ENCODE results near the gene BTN1A1.
A peak's percentile ranks its signal among the peaks of the same experiment; 100 is the strongest.
"Not testable (repeated sequence)": the region's sequence is repeated elsewhere in the genome, so short reads cannot be mapped to it uniquely, and the experiment has no call there.

The BTN1A1 gene

DNA sequence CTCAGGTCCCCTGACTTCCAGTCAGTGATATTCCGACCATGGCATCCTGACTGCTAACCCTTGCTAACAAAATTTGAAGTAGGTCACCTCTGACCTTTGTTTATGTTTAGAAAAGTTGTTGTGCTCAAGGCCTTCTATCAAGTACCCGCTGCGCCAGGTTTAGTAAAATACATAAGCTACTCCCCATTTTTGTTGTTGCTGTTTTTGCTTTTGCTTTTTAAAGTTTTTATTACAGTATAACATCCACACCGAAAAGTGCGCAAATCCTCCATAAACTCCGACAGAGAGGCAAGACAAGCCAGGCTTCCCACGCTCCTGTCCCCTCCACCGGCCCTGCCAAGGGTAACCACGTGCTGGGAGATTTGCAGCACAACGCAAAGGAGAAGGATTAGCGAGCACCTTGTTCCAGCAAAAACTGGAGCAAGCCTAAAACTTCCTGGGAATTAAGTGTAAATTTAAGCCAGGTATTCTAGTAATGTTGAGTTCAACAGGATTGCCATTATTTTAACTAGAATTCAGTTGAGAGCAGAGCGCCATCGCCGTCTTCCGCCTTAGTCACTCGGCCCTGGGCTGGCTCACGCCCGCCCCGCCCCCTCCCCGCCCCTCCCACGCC, 20.2 kb downstream of the BTN1A1 start:
- Histone ChIP-seq H3K4me3 (replicated peaks; ENCODE audit: low read depth, low read length) (peak overlapping the region; percentile 55), H3K36me3 (ENCODE audit: control insufficient read depth, insufficient read depth, low read length) (no peaks in the 10 kb centered on the region), H3K27me3 (replicated peaks; ENCODE audit: control insufficient read depth, insufficient read depth, low read length) (no peaks in the 10 kb centered on the region)
- no peak for TF ChIP-seq CTCF (IDR thresholded peaks at IDR 0.05; ENCODE audit: insufficient read depth, low read length, poor library complexity, severe bottlenecking)
- DNase-seq (ENCODE audit: extremely low read depth, insufficient read length), result no peak

- peak; percentile 0 for TF ChIP-seq CTCF (IDR thresholded peaks at IDR 0.05; ENCODE audit: insufficient read depth, low read length, poor library complexity, severe bottlenecking)
- Histone ChIP-seq H3K27me3 (replicated peaks; ENCODE audit: control insufficient read depth, insufficient read depth, low read length) (no peaks in the 10 kb centered on the region), H3K36me3 (ENCODE audit: control insufficient read depth, insufficient read depth, low read length) (no peaks in the 10 kb centered on the region), H3K4me3 (replicated peaks; ENCODE audit: low read depth, low read length) (peak overlapping the region; percentile 68)
- DNase-seq (ENCODE audit: extremely low read depth, insufficient read length), result peak; percentile 88
These were observed 20.9 kb downstream of the BTN1A1 start for GRCh38 chr6:26520850-26521599.

- Histone ChIP-seq H3K27me3 (replicated peaks; ENCODE audit: control insufficient read depth, insufficient read depth, low read length) (no peaks in the 10 kb centered on the region), H3K4me3 (replicated peaks; ENCODE audit: low read depth, low read length) (peak overlapping the region; percentile 68), H3K36me3 (ENCODE audit: control insufficient read depth, insufficient read depth, low read length) (no peaks in the 10 kb centered on the region)
- peak; percentile 50 for TF ChIP-seq CTCF (IDR thresholded peaks at IDR 0.05; ENCODE audit: insufficient read depth, low read length, poor library complexity, severe bottlenecking)
- DNase-seq (ENCODE audit: extremely low read depth, insufficient read length), result peak; percentile 90
These were observed 21.7 kb downstream of the BTN1A1 start for GRCh38 chr6:26521600-26522391.

GRCh38 chr6:26522486-26523228, 22.6 kb downstream of the BTN1A1 start:
- H3K36me3 ChIP-seq (ENCODE audit: control insufficient read depth, insufficient read depth, low read length); H3K4me3 ChIP-seq (replicated peaks; ENCODE audit: low read depth, low read length); H3K27me3 ChIP-seq (replicated peaks; ENCODE audit: control insufficient read depth, insufficient read depth, low read length); DNase-seq (ENCODE audit: extremely low read depth, insufficient read length): not testable (repeated sequence)

- H3K4me3 ChIP-seq (replicated peaks; ENCODE audit: low read depth, low read length); H3K36me3 ChIP-seq (ENCODE audit: control insufficient read depth, insufficient read depth, low read length); H3K27me3 ChIP-seq (replicated peaks; ENCODE audit: control insufficient read depth, insufficient read depth, low read length); DNase-seq (ENCODE audit: extremely low read depth, insufficient read length): not testable (repeated sequence)
These were observed 24.2 kb downstream of the BTN1A1 start for GRCh38 chr6:26524314-26524713.

DNA sequence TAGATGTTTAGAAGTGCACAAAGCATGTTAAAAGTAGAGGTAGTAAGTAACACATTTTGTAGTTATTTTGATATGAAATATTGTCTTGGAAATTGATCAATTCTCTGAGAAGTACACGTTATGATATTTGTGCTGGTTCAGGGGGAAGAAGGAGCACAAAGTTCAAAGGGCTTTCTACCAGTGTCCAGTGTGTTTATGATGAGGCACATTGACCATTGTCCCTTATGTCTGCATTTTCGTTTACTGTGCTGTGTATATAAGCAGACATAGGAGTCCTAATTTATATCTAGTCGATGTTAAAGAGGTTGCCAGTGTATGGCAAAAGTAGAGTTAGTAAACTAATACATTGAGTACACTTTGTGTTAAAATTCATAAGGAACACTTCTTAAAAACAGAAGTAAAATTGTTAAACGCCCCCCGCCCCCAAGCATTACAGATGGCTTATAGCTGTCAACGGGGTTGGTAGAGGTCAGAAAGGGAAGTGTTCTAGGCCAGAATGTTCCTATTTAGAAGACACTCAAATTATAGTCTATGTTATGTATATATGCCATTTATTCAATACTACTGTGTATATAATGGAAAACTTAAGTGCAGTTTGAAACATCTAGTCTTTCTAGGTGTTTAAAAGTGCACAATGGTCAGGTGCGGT, 24.7 kb downstream of the BTN1A1 start:
- TF ChIP-seq CTCF (IDR thresholded peaks at IDR 0.05; ENCODE audit: insufficient read depth, low read length, poor library complexity, severe bottlenecking), result no peak
- Histone ChIP-seq H3K36me3 (ENCODE audit: control insufficient read depth, insufficient read depth, low read length) (no peaks in the 10 kb centered on the region), H3K4me3 (replicated peaks; ENCODE audit: low read depth, low read length) (no peak overlapping the region), H3K27me3 (replicated peaks; ENCODE audit: control insufficient read depth, insufficient read depth, low read length) (no peaks in the 10 kb centered on the region)
- no peak for DNase-seq (ENCODE audit: extremely low read depth, insufficient read length)
